Stimulated activated CD4-positive, alpha-beta T cell treated with anti-CD3 and anti-CD28 coated beads, Interleukin-1b, Interleukin-23, amount 100 ng/mL, for 24 hours (primary cell): ENCODE results near the gene MDH2.
"Not testable (repeated sequence)": the region's sequence is repeated elsewhere in the genome, so short reads cannot be mapped to it uniquely, and the experiment has no call there.

Experiments used
- DNase-seq, 4 experiments: peaks; one replicate each; pipeline ENCODE4 v3.0.0-alpha.2; 2020; ENCODE audit warnings: low read depth in 4 of 4, low spot score in 1 of 4

Gene MDH2

DNA sequence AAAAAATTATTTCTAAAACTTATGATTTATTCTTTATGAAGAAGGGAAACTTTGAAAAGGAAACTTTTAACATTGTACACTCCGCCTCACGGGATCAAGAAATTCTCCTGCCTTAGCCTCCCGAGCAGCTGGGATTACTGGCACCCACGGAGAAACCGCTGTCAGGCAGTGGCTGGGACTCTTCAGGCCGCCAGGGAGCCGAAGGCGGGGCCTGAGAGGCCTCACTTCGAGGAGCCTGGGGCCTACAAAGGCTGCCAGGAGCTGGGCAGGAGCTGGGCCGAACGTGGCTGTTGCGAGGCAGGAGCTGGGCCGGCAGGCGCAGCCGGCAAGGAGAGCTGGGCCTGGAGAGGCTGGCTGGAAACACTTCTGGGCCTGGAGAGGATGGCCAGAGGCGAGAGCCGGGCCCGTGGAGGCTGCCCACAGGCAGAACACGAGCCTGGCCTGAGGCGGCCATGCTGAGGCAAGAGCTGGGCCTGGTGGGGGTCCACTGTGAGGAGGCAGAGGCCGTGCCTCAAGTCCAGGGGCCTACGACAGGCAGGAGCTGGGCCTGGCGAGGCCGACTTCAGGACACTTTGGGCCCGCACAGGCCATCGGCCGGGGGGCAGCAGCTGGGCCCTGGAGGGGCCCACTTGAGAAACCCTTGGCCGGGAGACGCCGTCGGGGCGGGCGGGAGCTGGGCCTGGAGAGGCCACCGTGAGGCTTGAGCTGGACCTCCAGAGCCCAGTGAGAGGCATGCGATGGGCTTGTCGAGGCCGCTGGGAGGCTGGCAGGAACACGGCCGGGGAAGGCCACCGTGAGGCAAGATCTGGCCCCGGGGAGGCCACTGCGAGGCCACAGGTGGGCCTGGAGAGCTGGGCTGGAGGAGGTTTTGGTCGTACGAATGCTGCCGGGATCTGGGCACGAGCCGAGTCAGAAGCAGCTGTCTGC lies 23.7 kb downstream of the MDH2 start:
- DNase-seq: no peak

DNA sequence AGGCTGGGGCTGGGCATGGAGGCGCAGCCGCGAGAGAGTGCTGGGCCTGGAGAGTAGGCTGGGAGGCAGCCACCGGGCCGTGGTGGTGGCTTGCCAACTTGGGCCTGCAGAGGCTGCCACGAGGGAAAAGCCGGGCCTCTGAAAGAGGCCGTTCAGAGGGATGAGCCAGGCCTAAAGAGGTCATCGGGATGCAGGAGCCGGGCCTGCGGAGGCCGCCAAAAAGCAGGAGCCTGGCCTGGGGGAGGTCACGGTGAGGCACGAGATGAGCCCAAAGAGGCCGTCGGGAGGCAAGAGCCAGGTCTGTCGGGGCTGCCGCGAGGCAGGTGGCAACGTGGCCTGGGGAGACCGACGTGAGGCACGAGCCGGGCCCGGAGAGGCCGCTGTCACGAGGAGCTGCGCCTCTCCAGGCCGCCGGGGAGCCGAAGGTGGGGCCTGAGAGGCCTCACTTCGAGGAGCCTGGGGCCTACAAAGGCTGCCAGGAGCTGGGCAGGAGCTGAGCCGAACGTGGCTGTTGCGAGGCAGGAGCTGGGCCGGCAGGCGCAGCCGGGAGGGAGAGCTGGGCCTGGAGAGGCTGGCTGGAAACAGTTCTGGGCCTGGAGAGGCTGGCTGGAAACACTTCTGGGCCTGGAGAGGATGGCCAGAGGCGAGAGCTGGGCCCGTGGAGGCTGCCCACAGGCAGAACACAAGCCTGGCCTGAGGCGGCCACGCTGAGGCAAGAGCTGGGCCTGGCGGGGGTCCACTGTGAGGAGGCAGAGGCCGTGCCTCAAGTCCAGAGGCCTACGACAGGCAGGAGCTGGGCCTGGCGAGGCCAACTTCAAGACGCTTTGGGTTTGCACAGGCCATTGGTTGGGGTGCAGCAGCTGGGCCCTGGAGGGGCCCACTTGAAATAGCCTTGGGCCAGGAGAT lies 24.6 kb downstream of the MDH2 start:
- DNase-seq: no peak

DNA sequence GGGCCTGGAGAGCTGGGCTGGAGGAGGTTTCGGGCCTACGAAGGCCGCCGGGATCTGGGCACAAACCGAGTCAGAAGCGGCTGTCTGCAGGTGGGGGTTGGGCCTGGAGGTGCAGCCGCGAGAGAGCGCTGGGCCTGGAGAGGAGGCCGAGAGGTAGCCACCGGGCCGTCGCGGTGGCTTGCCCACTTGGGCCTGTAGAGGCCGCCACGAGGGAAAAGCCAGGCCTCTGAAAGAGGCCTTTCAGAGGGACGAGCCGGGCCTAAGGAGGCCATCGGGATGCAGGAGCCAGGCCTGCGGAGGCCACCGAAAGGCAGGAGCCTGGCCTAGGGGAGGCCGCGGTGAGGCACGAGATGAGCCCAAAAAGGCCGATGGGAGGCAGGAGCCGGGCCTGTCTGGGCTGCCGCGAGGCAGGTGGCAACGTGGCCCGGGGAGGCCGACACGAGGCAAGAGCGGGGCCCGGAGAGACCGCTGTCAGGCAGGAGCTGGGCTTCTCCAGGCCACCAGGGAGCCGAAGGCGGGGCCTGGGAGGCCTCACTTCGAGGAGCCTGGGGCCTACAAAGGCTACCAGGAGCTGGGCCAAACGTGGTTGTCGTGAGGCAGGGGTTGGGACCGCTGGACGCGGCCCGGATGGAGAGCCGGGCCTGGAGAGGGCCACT lies 25.6 kb downstream of the MDH2 start:
- no peak for DNase-seq

DNA sequence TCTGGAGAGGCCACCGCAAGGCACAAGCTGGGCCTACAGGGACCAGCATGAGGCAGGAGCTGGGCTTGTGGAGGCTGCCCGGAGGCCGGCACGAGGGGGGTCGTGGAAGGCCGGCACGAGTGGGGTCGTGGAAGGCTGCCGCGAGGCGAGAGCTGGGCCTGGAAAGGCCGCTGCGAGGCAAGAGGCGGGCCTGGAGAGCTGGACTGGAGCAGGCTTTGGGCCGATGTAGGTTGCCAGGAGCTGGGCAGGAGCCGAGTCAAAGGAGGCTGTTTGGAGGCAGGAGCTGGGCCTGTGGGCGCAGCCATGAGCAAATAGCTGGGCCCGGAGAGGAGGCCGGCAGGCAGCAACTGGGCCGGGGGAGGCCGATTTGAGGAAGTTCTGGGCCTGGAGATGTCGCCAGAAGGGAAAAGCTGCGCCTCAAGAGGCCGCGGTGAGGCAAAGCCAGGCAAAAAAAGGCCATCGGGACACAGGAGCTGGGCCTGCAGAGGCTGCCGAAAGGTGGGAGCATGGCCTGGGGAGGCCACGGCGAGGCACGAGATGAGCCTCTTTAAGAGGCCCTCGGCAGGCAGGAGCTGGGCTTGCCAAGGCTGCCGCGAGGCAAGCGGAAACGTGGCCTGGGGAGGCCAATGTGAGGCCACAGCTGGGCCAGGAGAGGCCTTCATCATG lies 26.5 kb downstream of the MDH2 start:
- DNase-seq: no peak

DNA sequence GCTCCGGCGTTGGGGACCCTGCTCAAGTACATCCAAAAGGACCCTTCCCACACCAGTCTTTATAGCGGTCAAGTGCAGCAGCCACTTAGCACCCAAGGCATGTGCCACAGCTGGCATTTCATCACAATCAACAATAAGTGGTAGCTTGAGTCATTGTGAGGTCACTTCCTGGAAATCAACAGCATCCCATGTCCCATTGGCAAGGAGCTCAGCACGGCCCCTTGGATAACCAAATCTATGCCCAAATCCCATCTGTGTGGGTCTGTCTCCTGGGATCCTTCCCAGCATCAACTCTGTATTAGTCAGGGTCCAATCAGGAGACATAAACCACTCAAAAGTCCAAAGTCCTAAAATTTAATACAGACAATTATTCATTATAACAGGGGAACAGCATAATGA lies 27.1 kb downstream of the MDH2 start:
- DNase-seq: no peak

DNA sequence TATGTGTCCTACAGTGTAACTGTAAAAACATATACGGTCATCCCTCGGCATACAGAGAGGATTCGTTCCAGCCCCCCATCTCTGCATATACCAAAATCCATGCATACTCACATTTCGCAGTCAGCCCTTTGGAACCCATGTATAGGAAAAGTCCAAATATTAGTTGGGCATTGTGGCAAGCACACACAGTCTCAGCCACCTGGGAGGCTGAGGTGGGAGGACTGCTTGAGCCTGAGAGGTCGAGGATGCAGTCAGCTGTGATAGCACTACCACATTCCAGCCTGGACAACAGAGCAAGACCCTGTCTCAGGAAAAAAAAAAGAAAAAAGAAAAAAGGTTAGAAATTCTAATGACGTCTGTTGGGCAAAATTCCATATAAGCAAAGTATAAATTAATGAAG lies 29.1 kb downstream of the MDH2 start:
- DNase-seq: no peak

DNA sequence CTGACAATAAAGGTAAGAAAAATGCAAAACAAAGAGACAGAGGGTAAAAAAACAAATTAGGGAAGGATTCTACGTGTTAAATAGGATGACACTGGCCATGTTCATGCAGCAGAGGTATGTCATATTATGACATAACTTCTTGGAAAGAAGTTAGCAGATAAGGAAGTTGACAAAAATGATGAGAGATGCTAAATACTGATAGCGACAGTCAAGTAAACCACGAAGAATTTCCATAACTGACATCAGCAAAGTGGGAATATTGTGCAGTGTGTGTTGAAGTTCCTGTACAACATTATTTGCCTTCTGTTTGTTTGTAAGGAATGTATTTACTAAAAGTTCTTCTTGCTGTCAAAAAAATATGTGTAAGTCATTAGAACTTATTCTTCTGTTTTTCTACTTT lies 29.5 kb downstream of the MDH2 start:
- no peak for DNase-seq

DNA sequence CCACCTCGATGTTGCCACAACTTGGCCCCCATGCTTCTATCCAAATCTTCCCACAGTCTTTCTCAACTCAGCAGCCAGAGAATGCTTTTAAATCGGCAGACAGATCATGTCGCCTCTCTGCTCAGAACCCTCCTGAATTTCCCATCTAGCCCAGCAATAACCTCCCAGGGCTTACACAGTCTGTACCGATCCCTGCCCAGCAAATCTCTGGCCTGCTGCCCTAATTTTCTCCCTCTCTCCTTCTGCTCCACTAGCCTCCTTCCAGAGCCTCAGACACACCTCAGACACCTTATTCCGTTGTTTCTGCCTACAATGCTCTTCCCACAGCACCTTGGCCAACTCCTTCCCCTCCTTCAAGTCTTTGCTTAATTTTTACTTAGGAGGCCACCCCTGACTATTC lies 32.3 kb downstream of the MDH2 start:
- no peak for DNase-seq

DNA sequence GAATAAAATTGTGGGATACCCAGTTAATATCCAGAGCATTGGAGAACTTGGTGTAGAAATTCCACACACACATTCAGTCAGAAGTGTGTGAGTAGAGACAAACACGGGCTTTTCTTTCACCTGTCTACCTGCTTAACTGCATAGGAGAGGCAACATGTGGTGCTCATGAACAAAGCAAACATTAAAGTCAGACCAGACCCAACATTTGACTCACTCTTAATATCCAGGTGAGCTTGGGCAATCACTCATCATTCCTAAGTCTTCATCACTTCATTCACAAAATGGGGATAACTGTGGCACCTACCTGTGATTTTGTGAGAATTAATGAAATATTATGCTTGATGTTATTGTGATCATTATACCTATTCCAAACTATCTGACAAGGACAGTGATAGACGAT lies 36.2 kb downstream of the MDH2 start:
- DNase-seq: not testable (repeated sequence)

DNA sequence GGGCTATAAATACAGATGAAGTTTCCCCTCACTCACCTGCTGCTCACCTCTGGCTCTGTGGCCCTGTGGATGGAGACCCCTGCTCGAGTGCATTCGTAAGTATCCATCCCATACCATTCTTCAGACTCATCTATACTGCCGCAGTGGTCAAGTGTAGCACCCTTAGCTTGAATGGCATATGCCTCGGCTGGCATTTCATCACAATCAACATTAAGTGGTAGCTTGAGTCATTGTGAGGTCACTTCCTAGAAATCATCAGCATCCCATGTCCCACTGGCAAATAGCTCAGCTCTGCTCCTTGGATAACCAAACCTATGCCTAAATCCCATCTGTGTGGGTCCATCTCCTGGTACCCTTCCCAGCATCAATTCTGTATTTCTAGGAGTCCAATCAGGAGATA lies 38.2 kb downstream of the MDH2 start:
- DNase-seq: no peak

DNA sequence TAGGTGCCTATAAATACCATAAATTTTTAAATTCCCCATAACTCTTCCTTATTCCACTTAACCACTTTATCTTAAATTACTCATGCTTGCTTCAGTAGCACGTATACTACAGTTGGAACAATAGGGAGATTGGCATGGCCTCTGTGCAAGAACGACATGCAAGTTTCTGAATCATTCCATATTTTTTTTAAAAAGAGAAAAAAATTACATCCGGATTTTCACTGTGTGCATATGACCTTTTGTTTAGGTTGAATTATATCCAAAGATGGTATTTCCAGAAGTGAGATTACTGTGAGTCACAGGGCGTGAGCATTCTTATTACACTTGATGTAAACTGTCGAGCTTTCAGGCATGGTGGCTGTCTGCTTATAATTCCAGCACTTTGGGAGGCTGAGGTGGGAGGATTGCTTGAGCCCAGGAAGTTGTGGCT lies 39.5 kb downstream of the MDH2 start:
- not testable (repeated sequence) for DNase-seq

DNA sequence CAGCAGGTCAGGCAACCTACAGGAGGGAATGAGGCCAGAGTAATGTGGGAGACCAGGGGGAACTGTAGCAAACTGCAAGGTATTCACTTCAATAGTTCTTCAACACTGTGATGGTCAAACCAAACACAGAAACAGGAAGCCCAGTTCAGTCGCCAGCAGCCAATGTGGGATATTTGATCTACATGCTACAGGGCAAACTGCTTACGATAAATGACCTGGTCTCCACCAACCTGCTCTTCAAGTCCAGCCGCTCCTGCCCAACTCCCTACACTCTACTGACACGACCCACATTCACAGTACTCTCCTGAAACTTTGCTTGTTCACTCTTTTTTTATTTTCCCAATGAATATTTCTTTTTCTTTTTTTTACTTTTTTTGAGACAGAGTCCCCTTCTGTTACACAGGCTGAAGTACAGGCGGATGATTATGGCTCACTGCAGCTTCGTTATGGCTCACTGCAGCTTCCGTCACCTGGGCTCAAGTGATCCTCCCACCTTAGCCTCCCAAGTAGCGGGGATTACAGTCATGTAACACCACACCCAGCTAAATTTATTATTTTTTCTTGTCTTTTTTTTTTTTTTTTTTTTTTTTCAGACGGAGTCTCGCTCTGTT lies 42.1 kb downstream of the MDH2 start:
- DNase-seq: no peak

DNA sequence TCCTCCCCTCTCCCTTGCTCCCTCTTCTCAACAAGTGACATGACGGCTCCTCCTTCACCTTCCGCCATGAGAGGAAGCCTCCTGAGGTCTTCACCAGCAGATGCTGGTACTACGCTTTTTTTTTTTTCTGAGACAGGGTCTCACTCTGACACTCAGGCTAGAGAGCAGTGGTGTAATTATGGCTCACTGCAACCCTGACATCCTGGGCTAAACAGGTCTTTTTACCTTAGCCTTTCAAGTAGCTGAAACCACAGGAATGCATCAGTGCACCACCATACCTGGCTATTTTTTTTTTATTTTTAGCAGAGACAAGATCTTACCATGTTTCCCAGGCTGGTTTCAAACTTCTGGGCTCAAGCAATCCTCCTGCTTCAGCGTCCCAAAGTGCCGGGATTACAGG lies 43.6 kb downstream of the MDH2 start:
- no peak for DNase-seq

DNA sequence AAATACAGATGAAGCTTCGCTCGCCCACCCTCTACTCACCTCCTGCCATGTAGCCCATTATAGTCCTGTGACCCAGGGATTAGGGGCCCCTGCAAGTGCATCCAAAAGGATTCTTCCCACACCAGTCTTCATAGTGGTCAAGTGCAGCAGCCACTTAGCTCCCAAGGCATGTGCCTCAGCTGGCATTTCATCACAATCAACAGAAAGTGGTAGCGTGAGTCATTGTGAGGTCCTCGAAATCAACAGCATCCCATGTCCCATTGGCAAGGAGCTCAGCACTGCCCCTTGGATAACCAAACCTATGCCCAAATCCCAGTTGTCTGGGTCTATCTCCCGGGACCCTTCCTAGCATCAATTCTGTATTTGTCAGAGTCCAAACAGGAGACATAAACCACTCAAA lies 45.6 kb downstream of the MDH2 start:
- DNase-seq: not testable (repeated sequence)

DNA sequence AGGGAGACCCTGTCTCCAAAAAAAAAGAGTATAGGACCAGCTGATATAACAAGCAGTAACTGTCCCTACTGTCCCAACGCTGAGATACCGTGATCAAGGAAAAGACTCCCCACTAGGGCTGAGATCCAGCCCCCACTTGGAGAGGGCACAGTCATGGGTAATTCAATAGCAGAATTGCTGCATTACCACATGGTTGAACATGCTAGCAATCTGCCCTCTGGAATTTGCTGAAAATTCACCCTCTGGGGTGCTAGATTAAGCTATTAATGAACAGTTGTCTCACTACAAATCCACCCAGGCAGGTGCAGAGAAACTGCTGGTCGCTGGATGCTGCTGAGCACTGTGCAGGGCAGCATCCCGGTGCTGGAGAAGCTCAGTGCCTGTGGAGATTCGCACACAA lies 46.4 kb downstream of the MDH2 start:
- DNase-seq: not testable (repeated sequence)

DNA sequence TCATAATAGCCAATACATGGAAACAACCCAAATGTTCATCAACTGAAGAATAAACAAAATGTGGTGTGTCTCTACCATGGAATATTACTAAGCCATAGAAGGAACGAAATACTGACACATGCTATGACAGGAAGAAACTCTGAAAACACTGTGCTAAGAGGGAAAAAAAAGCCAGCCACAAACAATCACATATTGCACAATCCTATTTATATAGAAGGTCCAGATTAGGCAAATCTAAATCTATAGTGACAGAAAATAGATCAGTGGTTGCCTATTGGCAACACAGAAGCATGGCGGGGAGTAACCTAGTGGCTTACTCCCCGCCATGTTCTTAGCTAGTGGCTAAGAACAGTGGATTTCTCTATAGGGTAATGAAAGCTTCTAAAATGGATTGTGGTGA lies 48.0 kb downstream of the MDH2 start:
- DNase-seq: no peak

DNA sequence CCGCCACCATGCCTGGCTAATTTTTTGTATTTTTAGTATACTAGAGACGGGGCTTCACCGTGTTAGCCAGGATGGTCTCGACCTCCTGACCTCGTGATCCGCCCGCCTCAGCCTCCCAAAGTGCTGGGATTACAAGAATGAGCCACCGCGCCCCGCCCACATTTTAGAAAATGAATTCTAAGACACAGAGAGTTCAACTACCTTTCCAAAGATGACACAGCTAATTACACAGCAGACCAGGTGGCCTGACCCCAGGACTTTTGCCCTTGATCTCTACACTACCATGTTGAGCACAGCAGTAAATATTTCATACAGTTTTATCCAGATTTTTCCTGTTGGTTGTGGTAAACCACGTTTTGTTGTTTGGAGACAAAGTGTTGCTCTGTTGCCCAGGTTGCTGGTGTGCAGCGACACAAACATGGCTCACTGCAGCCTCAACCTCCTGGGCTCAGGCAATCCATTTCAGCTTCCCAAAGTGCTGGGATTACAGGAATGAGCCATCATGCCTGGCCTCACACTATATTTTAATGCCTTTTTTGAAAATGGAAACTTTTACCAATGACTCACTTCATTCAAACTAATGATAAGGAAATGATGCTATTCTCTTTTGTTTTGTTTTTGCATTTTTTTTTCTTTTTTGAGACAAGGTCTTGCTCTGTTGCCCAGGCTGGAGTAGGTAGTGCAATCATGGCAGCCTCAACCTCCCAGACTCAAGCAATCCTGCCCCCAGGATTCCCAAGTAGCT lies 54.0 kb downstream of the MDH2 start:
- DNase-seq: not testable (repeated sequence)

DNA sequence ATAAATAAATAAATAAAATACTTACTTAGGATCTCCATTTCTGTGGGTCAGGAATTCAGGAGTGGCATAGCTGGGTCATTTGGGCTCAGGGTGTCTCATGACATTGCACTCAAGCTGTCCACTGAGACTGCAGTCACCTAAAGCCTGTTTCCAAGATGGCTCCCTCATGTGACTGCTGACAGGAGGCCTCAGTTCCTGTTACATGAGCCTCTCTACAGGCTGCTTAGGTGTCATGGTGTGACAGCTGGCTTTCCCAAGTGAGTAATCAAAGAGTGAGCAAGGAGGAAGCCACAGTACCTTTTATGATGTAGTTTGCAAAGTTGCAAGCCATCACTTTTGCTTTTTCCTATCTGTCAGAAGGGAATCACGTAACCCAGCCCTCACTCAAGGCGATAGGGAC lies 55.9 kb downstream of the MDH2 start:
- not testable (repeated sequence) for DNase-seq

DNA sequence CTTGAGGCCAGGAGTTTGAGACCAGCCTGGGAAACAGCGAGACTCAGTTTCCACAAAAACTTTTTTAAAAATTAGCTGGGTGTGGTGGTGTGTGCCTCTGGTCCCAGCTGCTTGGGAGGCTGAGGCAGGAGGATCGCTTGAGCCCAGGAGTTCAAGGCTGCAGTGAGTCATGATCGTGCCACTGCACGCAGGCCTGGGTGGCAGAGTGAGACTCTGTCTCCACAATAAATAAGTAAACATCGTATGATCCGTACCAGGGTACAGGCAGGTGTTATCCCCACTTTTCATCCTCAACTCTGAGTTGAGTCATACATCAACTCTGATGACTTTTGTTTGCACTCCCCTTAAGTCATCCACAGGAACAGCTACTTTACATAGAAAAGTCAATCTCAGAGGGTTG lies 58.2 kb downstream of the MDH2 start:
- not testable (repeated sequence) for DNase-seq

DNA sequence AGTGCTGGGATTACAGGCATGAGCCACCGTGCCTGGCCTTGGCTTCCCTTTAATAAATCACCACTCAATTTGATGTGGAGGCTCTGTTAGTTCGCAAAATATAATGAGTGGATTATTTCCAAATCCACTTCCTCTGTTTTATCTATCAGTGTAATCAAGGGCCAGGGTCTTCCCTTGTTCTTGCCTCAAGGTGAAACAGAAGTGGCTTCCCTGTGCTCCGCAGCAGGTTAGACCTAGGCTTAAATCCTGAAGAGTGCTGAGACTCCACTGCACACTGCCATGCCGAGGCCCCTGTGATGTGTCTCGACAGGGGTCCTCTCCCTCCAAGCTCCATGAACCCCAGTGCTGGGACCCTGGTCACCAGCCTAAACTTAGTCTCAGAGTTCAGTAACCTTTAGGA lies 59.0 kb downstream of the MDH2 start:
- no peak for DNase-seq
